LNCaP clone FGC (cell line): ENCODE data around the gene CPNE6.

Experiments
- DNase-seq: peaks from one replicate; pipeline ENCODE4 v3.0.0-alpha.2; 2011; ENCODE audit warnings: low read depth
- H3K4me3 ChIP-seq: 2 replicates; pipeline ENCODE4 v1.5.1; 2011; ENCODE audit warnings: mild to moderate bottlenecking, low read depth, low read length, control low read depth
- TF ChIP-seq, protein P1 (sequence below): IDR thresholded peaks from 2 replicates; pipeline ENCODE4 v1.5.1; 2012; ENCODE audit warnings: mild to moderate bottlenecking; ENCODE audit not compliant: control insufficient read depth, insufficient read depth; ENCODE audit errors: extremely low read depth

The CPNE6 gene

DNA sequence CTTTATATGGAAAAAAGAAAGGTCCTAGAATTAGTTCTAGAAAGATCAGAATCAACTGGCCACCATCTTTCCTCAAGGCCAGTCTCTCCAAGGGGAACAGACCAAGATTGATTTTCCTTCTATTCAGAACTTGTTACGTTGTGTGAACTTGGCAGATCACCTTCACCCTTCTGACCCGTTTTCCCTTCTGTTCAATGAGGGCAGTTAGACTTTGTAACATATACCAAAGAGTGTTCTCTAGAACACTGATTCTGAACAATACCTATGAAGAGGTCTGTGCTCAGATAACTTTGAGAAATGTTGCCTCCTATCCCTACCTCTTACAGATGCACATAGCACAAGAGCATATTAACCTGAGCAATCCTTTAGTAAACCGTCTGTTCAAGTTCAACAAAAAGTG, 12.1 kb downstream of the CPNE6 start:
- no peak overlapping the region for H3K4me3 ChIP-seq
- TF ChIP-seq, protein P1, sequence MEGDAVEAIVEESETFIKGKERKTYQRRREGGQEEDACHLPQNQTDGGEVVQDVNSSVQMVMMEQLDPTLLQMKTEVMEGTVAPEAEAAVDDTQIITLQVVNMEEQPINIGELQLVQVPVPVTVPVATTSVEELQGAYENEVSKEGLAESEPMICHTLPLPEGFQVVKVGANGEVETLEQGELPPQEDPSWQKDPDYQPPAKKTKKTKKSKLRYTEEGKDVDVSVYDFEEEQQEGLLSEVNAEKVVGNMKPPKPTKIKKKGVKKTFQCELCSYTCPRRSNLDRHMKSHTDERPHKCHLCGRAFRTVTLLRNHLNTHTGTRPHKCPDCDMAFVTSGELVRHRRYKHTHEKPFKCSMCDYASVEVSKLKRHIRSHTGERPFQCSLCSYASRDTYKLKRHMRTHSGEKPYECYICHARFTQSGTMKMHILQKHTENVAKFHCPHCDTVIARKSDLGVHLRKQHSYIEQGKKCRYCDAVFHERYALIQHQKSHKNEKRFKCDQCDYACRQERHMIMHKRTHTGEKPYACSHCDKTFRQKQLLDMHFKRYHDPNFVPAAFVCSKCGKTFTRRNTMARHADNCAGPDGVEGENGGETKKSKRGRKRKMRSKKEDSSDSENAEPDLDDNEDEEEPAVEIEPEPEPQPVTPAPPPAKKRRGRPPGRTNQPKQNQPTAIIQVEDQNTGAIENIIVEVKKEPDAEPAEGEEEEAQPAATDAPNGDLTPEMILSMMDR = no peak
- DNase-seq = no peak

DNA sequence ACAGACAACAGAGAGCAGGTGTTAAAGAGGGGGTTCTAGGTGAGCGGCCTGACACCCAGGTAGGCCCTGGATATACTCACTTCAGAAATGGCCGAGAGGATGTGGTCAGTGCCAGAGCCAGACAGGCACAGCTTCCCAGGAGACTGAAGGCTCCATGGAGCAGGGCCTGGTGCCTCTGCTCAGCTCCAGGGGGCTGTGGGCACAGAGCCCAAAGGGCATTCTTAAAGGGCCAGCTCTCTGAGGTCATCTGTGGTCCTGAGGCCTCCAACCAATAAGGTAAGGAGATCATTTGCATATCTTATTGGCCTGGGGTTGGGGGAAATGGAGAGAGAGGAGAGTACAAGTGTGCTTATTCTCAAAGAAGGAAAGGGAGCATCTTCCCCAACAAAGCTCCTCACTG, 13.1 kb downstream of the CPNE6 start:
- no peak overlapping the region for H3K4me3 ChIP-seq
- no peak for DNase-seq
- TF ChIP-seq, protein P1 = no peak

DNA sequence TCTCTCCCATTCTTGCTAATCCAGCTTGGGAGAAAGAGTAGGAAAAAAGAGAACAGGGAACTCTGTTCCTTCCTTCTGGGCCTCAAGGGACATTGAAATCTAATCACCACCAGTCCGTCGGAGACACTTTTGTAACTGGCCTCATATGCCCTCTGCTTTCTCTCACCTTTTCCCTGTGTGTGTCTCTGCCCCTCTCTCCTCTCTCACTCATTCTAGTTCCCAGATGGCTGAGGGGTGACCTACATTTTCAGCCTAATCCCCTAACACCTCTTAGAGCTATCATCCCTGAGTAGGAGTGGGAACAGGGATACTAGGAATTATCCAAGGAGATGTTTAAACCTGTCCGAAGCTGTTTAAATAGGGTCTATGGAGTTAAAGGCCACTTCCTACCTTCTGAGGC, 13.9 kb downstream of the CPNE6 start:
- TF ChIP-seq, protein P1 = no peak
- no peak overlapping the region for H3K4me3 ChIP-seq
- no peak for DNase-seq

DNA sequence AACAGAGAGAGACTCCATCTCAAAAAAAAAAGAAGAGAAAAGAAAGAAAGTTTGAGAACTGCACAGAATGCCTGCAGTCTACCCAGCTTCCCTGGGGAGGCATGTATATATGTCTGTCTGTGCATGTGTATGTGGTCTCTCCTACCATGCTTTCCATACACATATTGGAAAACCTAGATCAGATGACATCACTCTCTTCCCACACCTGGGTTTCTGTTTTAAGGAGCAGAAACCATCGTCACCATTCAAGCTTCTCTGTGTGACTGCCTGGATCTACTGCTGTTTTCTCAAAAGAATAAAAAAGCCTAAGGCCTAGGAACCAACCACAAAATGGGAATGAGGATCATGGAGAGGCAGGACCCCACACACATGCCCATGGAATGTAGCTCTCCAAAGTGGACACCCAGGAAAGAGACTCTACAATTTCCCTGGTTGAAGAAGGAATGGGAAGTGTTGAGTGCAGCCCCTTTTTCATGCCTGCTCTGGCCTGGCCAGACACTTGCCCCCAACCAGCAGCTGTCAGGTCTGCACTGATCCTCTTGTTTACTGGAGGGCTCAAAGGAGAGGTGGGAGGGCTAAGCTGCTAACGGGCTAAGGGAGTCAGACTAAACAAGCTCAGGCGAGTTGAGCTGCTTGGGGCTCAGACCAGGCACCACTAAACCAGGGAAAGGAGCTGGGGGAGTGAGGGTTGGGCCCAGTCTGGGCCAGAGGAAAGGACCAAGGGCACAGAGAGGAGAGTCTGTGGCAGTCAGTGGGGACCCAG, 15.0 kb downstream of the CPNE6 start:
- H3K4me3 ChIP-seq = no peak overlapping the region
- TF ChIP-seq, protein P1 = no peak
- no peak for DNase-seq

DNA sequence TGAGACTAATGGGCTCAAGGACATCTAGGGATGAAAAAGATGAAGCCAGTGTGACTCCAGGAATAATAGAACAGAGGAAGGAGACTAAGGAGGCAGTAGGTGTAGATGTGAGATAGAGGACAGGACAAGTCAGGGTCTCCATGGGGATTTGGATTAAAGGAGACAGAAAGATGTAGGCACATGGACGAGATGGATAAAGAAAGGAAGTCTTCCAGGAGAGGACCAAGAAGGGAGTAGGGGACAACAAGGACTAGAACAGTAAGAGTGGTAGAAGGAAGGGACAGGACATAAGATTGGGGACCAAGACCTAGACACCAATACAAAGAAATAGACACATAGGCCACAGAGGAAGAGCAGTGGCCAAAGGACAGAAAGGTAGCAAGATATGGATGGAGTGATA, 15.6 kb downstream of the CPNE6 start:
- no peak overlapping the region for H3K4me3 ChIP-seq
- DNase-seq = no peak
- TF ChIP-seq, protein P1 = no peak

DNA sequence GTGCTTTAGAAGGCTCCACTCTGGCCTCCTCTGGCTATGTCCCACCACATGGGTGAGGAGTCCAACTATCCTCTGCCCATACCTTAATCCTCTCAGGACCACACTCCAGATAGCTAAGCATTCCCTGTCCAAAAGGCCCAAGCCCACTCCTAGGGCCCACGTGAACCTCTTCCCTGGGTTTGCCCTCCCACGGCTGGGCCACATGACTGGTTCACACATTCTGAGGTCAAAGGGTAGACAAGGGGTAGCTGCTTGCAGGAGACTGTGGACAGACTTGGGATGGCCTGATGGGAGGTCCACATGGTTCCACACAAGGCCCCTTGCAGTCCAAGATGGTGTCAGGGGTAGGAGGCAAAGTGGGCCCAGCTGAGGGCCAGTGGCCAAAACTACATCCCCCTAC, 16.7 kb downstream of the CPNE6 start:
- TF ChIP-seq, protein P1 = no peak

DNA sequence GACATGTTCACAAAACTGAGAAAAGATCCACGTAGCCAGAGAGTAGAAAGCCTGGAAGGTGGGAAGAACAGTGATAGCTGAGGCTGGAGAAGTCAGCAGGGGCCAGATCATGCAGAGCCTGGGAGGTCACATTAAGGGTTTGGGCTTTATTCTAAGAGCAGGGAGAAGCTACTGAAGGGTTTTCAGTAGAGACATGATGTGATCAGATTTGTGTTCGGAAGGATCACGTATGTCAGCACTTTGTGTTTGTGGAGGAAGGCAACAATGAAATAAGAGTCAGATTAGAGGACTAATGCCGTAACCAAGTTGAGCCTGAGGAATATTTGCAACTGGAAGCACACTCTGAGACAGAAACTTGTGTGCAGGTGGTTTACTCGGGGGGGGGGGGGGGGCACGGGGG, 18.5 kb downstream of the CPNE6 start:
- H3K4me3 ChIP-seq = no peak overlapping the region
- no peak for DNase-seq
- TF ChIP-seq, protein P1 = no peak

More for the DNA sequence above, 16.7 kb downstream of the CPNE6 start:
- H3K4me3 ChIP-seq = no peak overlapping the region
- no peak for DNase-seq
